ENCODE results near the gene ATRNL1.

Gene ATRNL1

GRCh38 chr10:115936926-115937767 lies 844.0 kb downstream of the ATRNL1 start:
- no peak overlapping the region for H3K27ac ChIP-seq

GRCh38 chr10:115937768-115938056 lies 844.5 kb downstream of the ATRNL1 start:
- no peak for DNase-seq (ENCODE audit: low read depth, low spot score)
- H3K27ac ChIP-seq: no peak overlapping the region

More at GRCh38 chr10:115936926-115937767, 844.0 kb downstream of the ATRNL1 start:
- no peak for DNase-seq (ENCODE audit: low read depth, low spot score)

DNA sequence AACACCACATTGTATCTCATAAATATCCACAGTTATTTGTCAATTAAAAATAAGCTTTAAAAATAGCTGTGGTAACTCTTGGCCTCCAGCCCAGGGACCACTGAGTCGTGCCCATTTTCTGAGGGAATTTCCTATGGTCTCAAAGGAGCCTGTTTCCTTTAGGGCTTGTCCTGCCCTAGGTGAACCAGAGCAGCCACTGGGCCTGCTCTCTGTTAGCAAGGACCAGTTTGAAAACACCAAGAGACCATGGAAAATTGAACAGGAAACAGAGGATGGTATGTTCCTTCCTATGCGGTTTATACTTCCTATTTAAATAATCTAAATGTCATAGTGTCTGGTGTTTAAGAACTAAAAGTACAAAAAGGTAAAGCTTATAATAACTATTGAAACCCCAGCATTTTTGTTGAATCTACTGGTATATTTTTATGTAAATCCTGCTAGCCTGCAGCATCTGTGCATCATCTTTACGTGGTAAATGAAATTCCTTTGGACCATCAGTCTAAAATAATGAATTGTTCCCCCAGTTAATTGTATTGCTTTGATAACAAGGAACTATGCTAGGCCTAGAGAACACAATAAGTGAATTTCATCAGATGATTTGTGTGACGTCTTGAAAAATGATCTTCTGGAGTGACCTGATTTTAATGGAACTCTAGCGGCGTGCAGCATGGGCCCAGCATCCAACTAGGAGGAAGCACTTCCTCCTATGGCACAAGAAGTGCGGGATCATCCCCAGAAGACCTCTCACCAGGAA lies 846.1 kb downstream of the ATRNL1 start:
- no peak overlapping the region for H3K27ac ChIP-seq
- DNase-seq (ENCODE audit: low read depth, low spot score): no peak

DNA sequence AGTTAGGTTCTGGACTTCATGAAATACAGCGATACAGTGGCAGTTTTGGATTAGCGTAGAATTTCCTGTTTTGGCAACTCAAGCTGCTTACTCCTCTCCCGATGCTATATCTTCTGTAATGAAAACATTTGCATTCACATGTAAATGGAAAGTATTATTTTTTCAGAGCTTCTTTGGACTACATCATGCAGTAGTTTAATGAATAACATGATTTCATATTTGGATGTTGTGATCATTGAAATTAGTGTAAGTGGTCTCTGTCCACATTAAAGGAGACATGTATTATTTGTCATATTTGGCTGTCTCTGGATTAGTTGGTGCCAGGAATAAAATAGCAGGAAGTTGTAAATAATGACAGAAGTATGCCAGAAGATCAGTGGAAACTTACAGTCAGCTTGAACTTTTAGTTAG lies 848.2 kb downstream of the ATRNL1 start:
- no peak overlapping the region for H3K27ac ChIP-seq
- DNase-seq (ENCODE audit: low read depth, low spot score): no peak

DNA sequence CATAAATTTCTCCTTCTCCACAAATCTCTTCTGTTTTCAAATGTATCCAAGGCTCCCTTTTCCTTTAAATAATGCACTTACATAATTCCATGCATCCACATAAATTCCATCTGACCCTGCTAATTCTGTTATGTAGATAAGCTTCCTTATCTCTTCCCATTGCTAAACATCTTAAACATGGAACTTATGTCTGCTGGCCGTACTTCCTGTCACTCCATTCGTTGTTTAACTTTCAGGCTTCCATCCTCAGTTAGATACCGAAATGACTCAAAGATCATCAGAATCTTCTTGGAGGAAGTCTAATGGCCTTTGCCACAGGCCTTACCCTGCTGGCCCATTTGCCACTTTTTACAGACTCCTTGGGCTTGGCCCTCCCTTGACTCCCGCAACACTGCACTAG lies 848.9 kb downstream of the ATRNL1 start:
- no peak overlapping the region for H3K27ac ChIP-seq
- DNase-seq (ENCODE audit: low read depth, low spot score): no peak

DNA sequence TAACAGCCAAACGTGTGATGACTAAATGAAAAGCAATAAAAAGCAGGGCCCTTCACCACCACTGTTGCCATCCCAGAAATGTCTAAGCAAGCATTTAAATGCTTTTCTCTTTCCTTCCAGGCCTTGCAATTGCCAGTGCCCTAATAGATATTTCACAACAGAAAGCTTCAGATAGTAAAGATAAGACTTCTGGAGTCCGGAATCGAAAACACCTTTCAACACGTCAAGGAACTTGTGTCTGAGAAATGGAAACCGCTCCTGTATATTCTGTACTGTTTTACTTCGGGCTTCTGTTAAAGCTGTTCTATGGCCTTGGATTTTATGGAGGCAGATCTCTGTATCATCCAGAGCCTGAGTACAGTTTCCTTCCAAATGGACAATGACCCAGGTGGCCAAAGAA lies 851.4 kb downstream of the ATRNL1 start:
- no peak for DNase-seq (ENCODE audit: low read depth, low spot score)

GRCh38 chr10:115945701-115946445 lies 852.7 kb downstream of the ATRNL1 start:
- no peak overlapping the region for H3K27ac ChIP-seq
- DNase-seq (ENCODE audit: low read depth, low spot score): no peak

More for the DNA sequence above, 851.4 kb downstream of the ATRNL1 start:
- no peak overlapping the region for H3K27ac ChIP-seq

DNA sequence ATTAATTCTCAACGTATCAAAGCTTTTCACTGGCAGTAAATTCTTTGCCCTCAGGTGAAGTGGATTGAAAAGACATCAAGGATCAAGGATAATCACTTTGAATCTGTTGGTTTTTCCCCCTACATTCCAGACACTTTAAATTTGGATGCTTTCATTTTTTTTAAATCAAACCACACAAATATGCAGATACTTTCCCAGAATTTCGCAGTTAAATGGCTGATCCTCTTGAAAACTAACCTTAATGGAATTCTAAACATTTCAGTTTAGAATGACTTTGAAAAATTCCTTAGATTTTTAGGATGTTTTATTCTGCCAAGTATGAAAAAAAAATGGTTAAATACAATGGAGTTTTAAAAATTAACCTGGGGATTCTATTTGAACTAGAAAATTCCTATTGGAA lies 853.9 kb downstream of the ATRNL1 start:
- no peak overlapping the region for H3K27ac ChIP-seq
- no peak for DNase-seq (ENCODE audit: low read depth, low spot score)

DNA sequence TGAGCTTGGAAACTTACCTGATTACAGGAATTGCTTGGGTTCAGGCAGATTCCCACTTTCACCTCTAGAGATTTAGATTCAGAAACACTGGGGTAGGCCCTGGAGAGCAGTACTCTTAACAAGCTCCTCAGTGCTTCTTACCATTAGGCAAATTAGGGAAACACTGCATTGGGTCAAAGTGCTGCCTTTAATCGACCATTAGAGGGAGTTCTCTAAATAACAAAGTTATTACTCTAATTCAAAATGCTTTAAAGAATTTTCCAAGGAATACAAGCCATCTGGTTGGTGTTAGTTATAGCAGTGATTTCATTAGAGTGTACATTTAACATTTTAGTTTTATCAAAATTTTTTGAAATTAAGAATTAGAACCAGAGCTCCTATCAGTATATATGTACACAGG lies 855.3 kb downstream of the ATRNL1 start:
- H3K27ac ChIP-seq: no peak overlapping the region
- no peak for DNase-seq (ENCODE audit: low read depth, low spot score)

DNA sequence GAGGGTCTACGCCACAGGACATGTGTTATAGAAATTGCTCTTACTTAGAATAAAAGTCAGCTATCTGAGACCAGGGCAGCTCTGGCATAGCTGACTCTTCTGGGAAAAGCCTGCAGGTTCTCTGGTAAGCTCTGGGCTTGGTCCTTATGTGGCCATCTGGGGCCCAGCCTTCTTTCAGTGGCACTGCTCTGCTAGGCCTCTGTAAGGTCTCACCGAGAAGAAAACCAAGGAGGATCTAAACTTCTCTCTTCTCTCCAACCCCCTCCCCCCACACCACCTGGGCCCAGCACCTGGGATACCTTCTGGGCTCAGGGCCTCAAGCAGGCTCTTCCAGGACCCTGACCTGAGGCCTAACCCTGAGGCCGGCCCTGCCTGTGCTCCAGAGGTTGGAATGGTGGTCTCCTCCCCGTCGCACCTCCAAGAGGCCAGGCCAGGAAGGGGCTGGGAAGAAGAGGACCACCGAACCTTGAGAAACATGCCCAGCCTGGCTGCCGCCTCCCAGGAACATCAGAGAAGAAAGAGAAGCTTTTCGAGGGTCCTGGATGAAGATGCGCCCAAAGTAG lies 856.2 kb downstream of the ATRNL1 start:
- DNase-seq (ENCODE audit: low read depth, low spot score): no peak
- H3K27ac ChIP-seq: no peak overlapping the region

DNA sequence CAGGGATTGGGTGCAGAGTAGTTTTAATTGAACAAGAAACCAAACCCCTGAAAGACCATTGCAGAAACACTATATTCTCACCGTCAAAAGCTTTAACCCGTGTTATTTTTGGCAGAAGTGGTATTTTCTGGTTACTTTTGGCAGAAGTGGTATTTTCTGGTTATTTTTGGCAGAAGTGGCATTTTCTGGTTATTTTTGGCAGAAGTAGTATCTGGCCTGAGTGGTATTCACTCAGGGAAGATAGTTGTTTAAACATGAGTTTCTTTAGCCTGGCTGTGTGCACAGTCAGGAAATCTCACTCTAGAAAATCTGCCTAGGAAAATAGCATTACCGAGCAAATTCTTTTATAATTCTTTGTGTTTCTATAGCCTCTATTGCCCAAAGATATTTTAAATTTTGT lies 857.2 kb downstream of the ATRNL1 start:
- no peak for DNase-seq (ENCODE audit: low read depth, low spot score)
- no peak overlapping the region for H3K27ac ChIP-seq

- DNase-seq (ENCODE audit: low read depth, low spot score): no peak
- H3K27ac ChIP-seq: no peak overlapping the region
Observed at GRCh38 chr10:115951242-115951641, 858.1 kb downstream of the ATRNL1 start.

DNA sequence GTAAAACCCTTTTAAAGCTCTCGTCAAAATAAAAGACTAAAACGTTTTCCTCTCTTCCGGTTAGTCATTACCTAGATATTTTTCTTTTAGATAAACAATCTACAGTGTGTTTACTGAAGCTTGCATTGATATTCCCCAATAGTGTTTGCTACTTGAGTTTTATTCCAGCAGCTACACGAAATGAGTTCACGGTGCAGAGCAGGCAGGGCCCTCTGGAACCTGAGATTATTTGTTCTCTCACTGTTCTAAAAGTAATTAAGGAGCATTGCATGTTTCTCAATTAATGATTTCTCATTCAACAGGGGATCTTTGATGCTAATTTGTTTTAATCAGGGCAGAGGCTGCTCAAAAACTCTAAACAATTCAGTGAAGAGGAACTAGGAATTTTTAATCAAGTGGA lies 860.1 kb downstream of the ATRNL1 start:
- no peak for DNase-seq (ENCODE audit: low read depth, low spot score)
- H3K27ac ChIP-seq: no peak overlapping the region

DNA sequence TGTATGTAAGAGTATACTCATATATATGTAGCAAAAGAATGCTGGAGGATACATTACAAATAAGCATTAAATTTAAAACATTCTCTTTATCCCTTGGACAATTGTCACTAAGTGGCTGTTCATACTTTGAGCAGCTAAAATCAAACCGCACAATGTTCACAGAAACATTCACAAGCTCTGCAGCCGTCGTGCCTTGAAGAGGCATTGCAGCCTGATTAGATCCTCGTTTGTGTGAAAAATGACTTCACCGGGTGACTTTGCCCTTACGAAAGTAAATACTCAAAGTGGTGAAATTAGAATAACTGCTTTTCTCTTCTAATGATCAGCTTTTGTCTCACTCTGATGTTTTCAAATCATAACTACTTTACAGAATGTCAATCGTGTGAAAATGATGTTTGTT lies 860.8 kb downstream of the ATRNL1 start:
- no peak for DNase-seq (ENCODE audit: low read depth, low spot score)
- H3K27ac ChIP-seq: no peak overlapping the region

GRCh38 chr10:115956225-115957011 lies 863.3 kb downstream of the ATRNL1 start:
- DNase-seq (ENCODE audit: low read depth, low spot score): no peak
- no peak overlapping the region for H3K27ac ChIP-seq

DNA sequence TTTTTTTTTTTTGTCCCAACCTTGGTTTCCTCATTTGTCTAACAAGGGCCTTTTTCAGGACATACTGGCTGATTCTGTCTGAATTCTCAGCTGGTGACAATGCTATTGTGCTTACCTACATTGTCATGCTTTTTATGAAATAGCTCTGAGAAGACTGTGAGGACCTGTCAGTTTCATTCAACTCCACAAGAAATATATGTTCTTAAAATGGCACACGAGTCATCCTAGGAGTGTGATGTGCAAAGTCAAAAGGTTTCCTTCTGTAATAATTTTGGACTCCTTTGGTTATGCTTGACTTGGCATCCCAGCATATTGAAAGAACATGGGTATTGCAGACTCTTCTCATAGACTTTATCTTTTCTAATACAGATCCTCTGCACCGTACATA lies 863.8 kb downstream of the ATRNL1 start:
- no peak for DNase-seq (ENCODE audit: low read depth, low spot score)
- H3K27ac ChIP-seq: no peak overlapping the region

GRCh38 chr10:115957786-115958442 lies 864.7 kb downstream of the ATRNL1 start:
- DNase-seq (ENCODE audit: low read depth, low spot score): no peak
- H3K27ac ChIP-seq: no peak overlapping the region

- no peak overlapping the region for H3K27ac ChIP-seq
- DNase-seq (ENCODE audit: low read depth, low spot score): no peak
Observed at GRCh38 chr10:115963848-115964247, 870.7 kb downstream of the ATRNL1 start.

- H3K27ac ChIP-seq: no peak overlapping the region
- DNase-seq (ENCODE audit: low read depth, low spot score): no peak
Observed at GRCh38 chr10:115964827-115965226, 871.7 kb downstream of the ATRNL1 start.
